SKM-1 (cell line): ENCODE data around the gene VAMP1.
"Not testable (repeated sequence)": the region's sequence is repeated elsewhere in the genome, so short reads cannot be mapped to it uniquely, and the experiment has no call there.

Experiments used
- DNase-seq: peaks from one replicate; lab custom pipeline; 2025; ENCODE audit not compliant: unreplicated experiment; lab: John Stamatoyannopoulos, UW

The VAMP1 gene, protein sequence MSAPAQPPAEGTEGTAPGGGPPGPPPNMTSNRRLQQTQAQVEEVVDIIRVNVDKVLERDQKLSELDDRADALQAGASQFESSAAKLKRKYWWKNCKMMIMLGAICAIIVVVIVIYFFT

DNA sequence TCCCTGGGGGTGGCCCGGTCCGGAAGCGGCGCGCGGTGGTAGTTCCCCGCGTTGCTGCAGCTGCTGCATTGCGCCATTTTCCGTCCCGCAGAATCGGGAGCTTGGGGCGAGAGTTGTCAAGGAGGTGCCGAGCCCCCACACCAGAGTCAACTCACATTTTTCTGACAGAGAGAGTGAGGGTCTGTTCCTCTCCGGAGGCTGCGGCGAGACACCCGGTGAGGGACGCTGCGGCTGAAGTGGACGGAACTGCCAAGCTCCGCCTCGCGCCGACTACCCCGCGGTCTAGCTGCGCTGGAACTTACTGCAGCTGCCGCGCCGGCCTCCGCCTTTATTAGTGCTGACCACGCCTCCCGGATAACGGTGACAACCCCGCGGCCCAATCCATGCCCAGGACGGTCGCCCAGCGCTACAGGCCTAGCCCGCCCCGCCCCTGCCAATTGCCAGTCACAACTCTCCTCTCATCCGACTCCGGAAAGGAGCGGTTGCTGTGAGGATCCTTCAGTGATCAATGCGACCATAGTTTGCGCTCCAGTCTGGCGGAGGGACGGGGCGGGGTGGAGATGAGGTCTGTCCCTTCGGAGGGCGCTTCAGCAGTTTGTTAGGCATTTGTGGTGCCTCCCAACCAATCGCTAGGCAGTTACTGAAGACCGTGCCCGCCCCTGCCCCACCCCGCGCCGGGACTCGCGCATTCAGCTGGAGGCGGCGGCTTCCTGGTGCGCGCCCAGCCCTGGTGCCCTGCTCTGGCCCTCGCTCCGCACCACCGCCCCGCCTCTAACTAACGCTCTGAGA, at the start of gene VAMP1:
TSS of gene VAMP1 (minus strand) at position 303 of the 789 bp plus-strand sequence. CDS start at position 157, 146 bp downstream.
- peak; percentile 74 for DNase-seq

DNA sequence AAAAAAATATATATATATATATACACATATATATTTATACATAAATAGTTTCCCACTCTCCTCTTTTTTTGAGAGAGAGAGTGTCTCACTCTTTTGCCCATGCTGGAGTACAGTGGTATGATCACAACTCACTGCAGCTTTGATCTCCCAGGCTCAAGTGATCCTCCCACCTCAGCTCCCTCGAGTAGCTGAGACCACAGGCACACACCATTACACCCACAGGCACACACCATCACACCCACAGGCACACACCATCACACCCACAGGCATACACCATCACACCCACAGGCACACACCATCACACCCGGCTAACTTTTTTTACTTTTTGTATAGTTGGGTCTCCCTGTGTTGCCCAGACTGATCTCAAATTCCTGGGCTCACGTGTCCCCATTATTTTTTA, 49.7 kb upstream of the VAMP1 start:
- no peak for DNase-seq

DNA sequence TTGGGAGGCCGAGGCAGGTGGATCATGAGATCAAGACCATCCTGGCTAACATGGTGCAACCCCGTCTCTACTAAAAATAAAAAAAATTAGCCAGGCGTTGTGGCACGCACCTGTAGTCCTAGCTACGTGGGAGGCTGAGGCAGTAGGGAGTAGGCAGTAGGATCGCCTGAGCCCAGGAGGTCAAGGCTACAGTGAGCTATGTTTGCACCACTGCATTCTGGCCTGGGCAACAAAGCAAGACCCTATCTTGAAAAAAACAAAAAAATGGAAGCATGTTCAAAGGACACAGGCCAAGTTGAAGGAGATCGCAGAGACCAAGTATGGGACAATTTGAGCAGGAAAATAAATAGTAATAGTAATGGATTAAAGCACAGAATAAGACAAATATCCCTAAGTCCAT, 37.6 kb upstream of the VAMP1 start:
- no peak for DNase-seq

DNA sequence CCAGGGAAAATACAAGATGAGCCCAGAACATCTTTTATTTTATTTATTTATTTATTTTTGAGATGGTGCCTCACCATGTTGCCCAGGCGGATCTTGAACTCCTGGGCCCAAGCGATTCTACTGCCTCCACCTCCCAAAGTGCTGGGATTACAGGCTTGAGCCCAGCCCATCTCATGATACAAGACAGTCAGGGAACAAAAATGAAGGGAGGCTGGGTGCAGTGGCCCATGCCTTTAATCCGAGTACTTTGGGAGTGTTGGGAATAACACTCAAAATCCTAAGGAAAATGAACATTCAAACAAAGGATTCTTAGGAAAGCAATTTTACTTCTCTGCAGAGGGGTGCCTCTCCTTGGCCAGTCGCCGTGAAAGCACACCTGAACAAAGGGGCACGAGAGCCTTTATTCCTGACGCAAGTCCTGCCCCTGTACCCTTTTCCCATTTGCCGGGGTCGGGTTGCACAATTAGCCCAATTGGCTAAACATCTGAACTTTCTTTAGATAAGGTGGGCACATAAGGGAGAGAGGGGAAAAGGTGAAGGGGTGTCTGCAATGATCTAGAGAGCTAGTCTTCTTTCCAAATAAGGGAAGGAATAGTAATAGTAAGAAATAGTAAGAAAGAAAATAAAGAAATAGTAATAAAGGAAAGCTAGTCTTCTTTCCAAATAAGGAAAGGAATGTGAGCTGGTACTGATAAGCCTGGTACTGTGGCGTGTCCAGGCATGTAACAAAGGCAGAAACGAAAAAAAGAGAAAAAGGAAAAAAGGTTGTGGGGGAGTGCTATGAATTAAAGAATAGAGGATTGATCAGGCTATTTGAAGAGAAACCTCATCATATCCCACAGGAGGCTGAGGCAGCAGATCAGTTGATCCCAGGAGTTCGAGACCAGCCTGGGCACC, 36.9 kb upstream of the VAMP1 start:
- DNase-seq: no peak

DNA sequence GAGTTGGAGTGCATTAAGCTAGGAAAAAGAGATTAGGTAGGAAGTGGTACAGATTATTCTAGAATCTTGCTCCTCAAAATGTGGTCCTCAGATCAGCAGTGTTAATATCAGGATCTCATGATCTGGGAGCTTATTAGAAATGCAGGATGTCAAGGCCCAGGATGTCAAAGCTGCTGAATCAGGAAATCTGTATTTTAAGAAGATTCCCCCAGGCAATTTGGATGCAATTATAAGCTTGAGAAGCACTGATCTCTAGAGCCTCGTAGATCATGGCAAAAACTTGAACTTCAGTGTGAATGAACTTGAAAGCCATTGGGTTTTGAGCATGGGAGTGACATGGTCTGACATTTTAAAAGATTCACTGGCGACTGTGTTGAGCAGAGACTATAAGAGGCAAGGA, 30.0 kb upstream of the VAMP1 start:
- DNase-seq: no peak

DNA sequence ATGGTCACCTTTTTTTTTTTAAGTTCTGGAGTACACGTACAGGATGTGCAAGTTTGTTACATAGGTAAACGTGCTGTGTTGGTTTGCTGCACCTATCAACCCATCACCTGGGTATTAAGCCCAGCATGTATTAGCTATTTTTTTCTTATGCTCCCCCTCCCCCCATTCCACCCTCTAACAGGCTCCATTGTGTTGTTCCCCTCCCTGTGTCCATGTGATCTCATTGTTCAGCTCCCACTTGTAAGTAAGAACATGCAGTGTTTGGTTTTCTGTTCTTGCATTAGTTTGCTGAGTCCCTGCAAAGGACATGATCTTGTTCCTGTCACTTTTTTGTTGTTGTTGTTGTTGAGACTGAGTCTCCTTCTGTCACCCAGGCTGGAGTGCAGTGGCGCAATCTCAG, 26.8 kb upstream of the VAMP1 start:
- DNase-seq: not testable (repeated sequence)

DNA sequence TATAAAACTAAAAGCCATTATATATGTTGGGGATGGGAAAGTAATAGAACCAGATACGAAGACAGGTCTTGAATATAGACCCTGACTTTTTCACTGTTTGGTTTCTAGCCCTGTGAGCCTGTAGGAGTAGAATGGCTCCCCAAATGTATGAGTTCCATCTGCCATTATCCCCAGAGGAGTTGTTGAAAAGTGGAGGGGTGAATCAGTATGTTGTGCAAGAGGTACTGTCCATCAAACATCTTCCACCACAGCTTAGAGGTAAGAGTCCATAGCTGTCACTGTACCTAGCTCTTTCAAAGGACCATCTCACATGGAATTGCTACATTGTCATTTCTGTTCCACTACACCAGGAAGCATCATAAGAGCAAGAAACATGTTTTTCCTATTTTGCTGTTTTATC, 24.5 kb upstream of the VAMP1 start:
- no peak for DNase-seq

DNA sequence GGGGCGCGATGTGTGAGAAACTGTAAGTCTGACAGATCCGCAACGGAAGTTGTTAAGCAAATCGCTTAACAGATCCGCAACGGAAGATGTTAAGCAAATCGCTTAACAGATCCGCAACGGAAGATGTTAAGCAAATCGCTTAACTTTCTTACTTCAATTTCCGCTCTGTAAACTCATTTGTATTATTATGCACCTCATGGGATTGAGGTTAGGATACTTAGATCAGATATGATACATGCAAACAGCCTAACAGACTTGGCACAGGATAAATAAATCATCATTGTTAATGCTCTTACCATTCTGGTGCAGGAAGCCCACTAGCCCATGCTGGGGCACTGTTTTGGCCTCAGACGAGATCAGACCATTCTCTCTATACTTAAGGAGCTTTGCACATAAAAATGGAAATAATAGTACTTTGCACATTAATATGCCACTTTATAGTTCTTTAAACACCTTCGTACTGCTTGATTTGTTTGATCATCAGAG, 23.8 kb upstream of the VAMP1 start:
- no peak for DNase-seq

DNA sequence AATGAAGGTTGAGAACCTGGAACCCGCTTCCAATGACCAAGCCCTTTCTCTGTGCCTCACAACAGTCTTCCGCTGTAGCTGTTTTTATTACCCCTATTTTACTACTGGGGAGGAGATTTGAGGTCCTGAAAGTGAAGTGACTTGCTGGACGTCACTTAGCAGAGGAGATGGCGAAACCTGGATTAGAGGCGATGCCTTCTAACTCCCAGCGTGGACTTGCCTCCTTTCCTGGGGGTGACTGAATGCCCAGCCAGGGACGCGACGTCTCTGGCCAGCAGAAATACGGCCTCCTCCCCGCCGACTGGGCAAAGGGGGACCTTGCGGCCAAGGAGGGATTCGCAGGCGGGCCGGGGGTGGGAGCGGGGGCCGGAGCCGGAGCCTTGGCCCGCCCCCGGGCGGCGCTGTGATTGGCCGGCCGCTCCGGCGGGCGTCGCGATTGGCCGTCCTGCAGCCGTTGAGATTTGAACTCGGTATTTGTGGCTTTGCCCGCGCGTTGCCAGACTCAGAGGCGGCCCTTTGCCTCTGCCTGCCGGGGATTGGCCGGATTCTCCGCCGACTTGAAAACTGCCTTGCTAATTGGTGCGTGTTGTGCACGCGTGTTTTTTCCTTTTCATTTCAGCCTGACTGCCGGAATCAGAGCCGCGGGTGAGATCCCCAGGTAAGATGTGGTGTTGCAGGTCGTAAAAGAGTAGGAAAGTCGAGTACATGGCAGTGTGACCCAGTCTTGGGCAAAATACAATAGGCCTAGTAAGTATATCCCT, 23.2 kb upstream of the VAMP1 start, which contains the start of gene NCAPD2:
TSS of gene NCAPD2 (plus strand) at position 606 of the 761 bp plus-strand sequence. CDS start 997 bp downstream, outside the sequence.
- peak; percentile 39 for DNase-seq

DNA sequence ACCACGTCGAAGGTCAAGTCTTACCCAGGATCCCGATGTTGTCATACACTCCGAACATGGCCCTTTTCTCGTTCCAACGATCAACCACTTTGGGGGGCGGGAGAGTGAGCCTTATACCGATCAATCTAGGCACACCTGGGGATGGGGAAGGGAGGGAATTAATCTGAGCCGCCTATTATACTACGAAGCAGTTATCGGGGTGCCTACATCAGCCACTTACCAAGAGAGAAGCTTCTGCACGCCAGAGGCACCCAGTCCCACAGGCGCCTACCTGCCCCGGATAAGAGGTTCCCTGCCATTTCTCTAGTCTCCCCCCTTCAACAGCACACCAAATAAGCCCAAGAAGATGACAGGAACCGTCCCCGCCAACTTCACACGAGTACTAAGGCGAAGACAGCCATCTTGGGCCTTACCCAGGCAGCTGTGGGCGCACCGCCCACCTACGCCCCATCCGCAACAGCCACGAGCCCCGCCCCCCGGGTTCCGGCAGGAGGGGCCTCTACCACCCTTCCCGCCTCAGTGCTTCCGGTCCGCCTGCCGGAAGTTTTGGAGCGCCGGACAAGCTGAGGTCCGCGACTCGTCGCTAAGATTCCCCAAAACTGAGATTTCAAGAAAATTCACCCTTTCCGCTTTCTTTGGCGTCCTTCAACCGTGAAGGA, 22.5 kb upstream of the VAMP1 start, which contains the start of gene MRPL51:
TSS of gene MRPL51 (minus strand) at position 425 of the 659 bp plus-strand sequence. CDS start at position 299, 126 bp downstream.
- DNase-seq: peak; percentile 15

DNA sequence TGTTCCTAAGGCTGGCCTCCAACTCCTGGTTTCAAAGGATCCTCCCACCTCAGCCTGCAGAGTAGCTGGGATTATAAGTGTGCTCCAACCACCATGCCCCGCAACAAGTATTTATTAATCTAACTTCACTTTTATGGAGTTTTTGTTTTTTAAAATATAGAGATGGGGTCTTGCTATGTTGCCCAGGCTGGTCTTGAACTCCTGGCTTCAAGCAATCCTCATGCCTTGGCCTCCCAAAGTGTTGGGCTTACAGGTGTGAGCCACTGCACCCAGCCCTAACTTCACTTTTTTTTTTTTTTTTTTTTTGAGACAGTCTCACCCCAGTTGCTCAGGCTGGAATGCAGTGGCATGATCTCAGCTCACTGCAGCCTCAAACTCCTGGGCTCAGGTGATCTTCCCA, 20.2 kb upstream of the VAMP1 start:
- DNase-seq: not testable (repeated sequence)

DNA sequence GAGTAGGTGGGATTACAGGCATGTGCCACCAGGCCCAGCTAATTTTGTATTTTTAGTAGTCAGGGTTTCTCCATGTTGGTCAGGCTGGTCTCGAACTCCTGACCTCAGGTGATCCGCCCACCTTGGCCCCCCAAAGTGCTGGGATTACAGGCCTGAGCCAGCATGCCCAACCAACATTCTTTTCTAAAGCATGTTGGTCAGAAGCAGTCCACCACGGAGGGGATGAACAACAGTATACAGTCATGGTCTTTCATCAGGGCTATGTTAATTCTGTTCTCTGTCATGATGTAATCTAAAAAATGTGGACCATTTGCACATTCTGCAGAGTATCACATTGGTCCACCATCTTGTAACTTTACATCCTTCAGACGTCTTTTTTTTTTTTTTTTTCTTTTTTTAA, 19.0 kb upstream of the VAMP1 start:
- DNase-seq: no peak

DNA sequence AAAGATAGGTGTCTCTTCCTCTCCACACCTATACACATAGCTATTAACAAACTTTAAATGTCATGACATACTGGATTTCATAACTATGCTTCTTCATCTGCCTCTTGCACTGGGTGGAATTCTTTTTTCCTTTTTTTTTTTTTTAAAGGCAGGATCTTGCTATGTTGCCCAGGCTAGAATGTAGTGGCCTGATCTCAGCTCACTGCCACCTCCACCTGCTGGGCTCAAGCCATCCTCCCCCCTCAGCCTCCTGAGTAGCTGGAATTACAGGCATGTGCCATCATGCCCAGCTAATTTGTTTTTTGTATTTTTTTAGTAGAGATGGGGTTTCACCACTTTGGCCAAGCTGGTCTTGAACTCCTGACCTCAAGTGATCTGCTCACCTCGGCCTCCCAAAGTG, 17.8 kb upstream of the VAMP1 start:
- no peak for DNase-seq

DNA sequence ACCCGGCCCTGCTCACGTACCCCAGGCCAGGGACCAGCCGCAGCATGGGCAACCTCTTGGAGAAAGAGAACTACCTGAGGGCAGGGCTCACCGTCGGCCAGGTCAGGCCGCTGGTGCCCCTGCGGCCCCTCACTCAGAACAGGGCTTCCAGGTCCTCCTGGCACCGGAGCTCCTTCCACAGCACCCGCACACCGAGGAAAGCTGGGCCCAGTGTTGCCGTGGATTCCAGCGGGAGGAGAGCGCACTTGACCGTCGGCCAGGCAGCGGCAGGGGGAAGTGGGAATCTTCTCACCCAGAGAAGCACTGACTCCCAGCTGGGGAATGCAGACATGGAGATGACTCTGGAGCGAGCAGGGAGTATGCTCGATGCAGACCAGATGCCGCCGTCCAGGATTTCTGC, 7.9 kb upstream of the VAMP1 start:
- no peak for DNase-seq

DNA sequence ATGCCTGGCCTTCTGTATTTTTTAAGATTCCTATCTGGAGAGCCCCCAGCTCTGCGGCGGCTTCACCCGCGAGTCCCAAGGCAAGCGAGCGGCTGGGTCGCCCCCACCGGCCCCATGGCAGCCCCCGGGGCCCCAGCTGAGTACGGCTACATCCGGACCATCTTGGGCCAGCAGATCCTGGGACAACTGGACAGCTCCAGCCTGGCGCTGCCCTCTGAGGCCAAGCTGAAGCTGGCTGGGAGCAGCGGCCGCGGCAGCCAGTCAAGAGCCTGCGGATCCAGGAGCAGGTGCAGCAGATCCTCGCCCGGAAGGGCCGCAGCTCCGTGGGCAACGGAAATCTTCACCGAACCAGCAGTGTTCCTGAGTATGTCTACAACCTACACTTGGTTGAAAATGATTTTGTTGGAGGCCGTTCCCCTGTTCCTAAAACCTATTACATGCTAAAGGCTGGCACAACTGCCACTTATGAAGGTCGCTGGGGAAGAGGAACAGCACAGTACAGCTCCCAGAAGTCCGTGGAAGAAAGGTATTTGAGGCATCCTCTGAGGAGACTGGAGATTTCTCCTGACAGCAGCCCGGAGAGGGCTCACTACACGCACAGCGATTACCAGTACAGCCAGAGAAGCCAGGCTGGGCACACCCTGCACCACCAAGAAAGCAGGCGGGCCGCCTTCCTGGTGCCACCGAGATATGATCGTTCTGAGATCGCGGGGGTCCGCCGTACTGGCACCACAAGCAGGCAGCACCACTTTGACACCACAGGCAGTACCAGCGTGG, 7.3 kb upstream of the VAMP1 start:
- not testable (repeated sequence) for DNase-seq

DNA sequence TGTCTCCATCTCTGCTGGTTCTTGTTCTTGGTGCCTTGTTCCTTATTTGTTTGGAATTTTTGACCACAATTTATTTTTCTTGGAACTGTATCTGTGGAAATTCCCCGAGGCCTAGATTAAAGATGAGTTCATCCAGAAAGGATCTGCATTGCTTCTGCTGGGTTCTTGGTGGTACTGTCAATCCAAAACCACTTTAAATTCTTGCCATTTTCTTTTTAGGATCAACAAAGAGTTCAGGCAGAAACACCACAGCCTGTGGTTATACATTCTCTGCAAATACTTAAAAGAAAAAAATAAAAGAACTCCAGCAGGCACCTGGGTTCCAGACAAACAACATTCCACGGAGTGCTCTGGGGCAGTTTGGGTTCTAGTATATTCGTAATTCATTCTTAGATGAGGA, 6.0 kb upstream of the VAMP1 start:
- no peak for DNase-seq

DNA sequence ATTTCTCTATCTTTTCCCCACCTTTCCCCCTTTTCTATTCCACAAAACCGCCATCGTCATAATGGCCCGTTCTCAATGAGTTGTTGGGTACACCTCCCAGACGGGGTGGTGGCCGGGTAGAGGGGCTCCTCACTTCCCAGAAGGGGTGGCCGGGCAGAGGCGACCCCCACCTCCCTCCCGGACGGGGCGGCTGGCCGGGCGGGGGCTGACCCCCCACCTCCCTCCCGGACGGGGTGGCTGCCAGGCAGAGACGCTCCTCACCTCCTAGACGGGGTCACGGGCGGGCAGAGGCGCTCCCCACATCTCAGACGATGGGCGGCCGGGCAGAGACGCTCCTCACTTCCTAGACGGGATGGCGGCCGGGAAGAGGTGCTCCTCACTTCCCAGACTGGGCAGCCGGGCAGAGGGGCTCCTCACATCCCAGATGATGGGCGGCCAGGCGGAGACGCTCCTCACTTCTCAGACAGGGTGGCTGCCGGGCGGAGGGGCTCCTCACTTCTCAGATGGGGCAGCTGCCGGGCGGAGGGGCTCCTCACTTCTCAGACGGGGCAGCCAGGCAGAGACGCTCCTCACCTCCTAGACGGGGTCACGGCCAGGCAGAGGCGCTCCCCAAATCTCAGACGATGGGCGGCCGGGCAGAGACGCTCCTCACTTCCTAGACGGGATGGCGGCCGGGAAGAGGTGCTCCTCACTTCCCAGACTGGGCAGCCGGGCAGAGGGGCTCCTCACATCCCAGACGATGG, 4.9 kb upstream of the VAMP1 start:
- not testable (repeated sequence) for DNase-seq

DNA sequence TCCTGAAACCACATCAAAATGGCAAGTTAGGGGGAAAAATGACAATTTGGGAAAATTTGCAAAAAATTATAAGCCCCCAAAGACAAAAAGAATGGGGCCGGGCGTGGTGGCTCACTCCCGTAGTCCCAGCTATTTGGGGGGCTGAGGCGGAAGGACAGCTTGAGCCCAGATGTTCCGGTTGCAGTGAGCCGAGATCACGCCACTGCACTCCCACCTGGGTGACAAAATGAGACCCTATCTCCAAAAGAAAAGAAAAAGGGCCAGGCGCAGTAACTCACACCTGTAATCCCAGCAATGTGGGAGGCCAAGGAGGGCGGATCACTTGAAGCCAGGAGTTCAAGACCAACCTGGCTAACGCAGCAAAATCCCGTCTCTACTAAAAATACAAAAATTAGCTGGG, 2.0 kb upstream of the VAMP1 start:
- no peak for DNase-seq

DNA sequence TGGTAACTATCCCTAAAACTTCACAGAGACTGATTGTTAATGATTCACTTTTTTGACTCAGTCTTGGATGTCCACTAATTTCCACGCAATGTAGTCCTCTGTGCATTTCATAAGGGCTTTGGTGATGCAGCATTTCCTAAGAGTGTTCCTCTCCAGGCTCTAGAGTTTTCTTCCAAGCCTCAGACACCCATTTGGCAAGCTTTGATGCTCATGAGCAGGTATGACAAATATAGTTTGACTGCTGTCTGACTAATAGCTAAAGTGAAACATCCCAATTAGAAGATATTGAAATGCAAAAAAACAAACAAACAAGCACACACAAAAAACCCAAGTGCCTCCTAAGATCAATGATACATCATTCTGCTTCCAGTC, 1.5 kb upstream of the VAMP1 start:
- no peak for DNase-seq
